Astrocyte of the cerebellum (primary cell): ENCODE data around the gene NANOS2.
"Not testable (repeated sequence)": the region's sequence is repeated elsewhere in the genome, so short reads cannot be mapped to it uniquely, and the experiment has no call there.

Experiments
- DNase-seq: peaks from one replicate; pipeline ENCODE4 v3.0.0-alpha.2; 2011; ENCODE audit warnings: low read depth
- H3K4me3 ChIP-seq: 2 replicates; pipeline ENCODE4 v1.5.1; 2011; ENCODE audit warnings: mild to moderate bottlenecking, low read depth, low read length, moderate library complexity
- in situ Hi-C: cut with HindIII; loops from 2 replicates; pipeline ENCODE4 v1.10.0; 2017; ENCODE audit warnings: low sequenced_read_pairs
- TF ChIP-seq, protein P1 (sequence below): IDR thresholded peaks from 2 replicates; pipeline ENCODE4 v1.5.1; 2012; ENCODE audit warnings: low read length, low read depth, moderate library complexity, mild to moderate bottlenecking; ENCODE audit errors: missing control alignments

The NANOS2 gene

DNA sequence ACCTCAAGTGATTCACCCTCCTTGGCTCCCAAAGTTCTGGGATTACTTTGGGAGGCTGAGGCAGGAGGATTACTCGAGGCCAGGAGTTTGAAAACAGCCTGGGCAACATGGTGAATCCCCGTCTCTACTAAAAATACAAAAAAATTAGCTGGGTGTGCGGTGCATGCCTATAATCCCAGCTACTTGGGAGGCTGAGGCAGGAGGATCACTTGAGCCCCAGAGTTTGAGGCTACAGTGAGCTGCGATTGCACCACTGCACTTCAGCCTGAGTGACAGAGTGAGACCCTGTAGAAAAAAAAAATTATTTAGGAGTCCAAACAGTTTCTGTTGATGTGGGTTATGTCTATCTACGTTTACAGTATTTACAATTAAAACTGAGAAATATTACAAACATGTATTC is 43.8 kb downstream of the NANOS2 start:
- no peak overlapping the region for H3K4me3 ChIP-seq
- in situ Hi-C loops = no loop called here
- TF ChIP-seq, protein P1, sequence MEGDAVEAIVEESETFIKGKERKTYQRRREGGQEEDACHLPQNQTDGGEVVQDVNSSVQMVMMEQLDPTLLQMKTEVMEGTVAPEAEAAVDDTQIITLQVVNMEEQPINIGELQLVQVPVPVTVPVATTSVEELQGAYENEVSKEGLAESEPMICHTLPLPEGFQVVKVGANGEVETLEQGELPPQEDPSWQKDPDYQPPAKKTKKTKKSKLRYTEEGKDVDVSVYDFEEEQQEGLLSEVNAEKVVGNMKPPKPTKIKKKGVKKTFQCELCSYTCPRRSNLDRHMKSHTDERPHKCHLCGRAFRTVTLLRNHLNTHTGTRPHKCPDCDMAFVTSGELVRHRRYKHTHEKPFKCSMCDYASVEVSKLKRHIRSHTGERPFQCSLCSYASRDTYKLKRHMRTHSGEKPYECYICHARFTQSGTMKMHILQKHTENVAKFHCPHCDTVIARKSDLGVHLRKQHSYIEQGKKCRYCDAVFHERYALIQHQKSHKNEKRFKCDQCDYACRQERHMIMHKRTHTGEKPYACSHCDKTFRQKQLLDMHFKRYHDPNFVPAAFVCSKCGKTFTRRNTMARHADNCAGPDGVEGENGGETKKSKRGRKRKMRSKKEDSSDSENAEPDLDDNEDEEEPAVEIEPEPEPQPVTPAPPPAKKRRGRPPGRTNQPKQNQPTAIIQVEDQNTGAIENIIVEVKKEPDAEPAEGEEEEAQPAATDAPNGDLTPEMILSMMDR = no peak
- DNase-seq = no peak

DNA sequence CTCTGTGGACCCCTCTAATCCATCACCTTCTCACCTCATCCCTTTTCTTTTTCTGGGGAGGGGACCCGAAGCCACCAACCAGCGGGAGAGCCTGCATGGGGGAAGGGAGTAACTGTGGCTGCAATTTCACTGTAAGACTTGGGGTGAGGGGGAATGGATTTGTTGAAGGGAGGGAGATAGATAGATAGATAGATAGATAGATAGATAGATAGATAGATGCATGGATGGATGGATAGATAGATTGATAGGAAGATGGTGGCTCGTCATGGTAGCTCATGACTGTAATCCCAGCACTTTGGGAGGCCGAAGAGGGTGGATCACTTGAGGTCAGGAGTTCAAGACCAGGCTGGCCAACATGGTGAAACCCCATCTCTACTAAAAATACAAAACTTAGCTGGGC is 47.3 kb downstream of the NANOS2 start:
- not testable (repeated sequence) for DNase-seq, H3K4me3 ChIP-seq
- in situ Hi-C loops = loop anchor here (5.0 kb wide), 1 partner anchor 60 kb away; no protein-coding TSS in a partner anchor

DNA sequence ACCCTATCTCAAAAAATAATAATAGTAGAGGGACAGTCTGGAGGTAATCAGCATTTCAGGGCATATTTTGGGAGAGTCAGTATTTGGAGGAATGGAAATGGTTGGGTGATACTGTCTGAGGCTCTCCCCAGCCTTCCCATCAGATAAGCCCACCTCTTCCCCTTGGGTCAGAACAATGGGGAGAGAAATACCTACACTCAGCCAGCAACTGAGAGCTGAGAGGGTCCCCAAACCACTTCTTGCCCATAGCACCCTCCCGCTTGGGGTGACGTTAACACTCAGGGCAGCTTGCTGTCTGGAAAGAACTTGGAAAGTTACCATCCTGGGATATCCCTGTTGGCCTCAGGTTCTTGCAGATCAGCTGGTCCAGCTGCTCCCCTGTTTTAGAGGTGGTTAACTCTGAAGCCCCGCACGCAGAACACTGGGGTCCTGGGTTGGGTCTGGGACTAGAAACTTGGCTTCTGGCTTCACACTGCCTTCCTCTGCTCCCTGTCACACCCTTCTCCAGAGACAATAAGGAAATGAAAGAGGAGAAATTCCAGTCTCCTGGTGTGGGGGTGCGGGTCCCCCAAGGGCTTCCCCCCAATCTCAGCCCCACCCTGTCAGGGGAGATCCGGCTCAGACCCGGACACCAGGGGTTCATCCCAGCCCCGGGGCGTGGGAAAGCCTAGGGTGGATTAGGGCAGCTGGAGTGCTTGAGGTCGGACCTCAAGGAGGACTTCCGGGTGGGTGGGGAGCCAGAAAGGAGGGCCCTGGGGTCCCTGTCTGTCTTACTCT is 48.0 kb downstream of the NANOS2 start:
- TF ChIP-seq, protein P1 = no peak
- no peak for DNase-seq
- no peak overlapping the region for H3K4me3 ChIP-seq
- in situ Hi-C loops = loop anchor here (5.0 kb wide), 1 partner anchor 61 kb away; no protein-coding TSS in a partner anchor

DNA sequence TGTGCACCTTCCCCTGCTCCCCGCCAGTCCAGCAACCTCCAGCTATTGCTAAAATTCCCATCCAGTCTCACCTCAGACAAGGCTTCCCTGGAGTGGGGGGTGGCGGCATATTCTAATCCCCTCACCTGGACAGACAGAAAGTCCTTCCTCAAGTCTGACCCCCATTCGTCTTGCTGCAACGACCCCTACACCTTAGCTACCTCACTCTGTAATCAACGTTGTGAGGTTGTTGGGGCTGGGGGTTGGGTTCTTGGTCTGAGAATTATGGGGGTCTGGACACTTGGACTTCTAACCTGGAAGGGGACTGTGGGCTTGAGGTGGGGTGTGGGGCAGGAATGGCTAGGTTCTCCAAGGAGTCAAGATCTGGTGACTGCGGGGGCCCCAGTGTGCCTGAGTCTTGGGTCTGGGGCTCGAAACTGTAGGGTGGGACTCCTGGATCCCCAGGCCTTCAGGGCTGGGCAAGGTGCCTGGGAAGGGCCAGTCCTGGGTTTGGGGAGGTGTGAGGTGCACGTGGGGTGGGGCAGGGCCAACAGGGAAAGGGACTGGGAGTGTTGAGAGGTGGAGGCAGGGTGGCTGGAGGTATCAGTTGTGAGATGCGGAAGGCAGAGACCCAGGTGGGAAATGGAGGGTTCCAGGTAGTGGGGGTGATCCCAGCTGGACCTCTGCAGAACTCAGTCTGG is 49.2 kb downstream of the NANOS2 start:
- DNase-seq = no peak
- in situ Hi-C loops = loop anchor here (5.0 kb wide), 1 partner anchor 62 kb away; no protein-coding TSS in a partner anchor
- no peak overlapping the region for H3K4me3 ChIP-seq
- TF ChIP-seq, protein P1 = no peak

DNA sequence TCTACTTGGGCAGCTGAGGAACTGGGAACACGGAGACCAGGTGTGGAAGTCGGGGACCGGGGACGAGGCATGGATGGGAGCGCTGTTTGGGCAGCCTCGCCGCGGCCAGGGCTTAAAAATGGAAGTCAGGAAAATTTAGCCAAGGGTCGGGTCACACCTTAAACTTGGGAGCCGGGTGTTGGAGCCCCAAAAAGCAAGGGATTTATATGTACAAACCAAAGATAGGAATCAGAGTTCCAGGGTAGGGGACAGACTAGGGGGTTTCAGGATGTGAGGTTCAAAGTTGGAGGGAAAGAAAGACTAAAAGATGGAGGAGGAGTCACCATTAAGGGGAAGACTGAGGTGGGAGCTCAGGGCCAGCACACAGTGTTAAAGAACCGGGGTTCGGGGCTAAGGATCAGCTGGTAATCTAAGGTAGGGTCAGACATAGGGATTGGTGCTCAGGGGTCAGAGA is 49.9 kb downstream of the NANOS2 start:
- H3K4me3 ChIP-seq = no peak overlapping the region
- in situ Hi-C loops = loop anchor here (5.0 kb wide), 1 partner anchor 63 kb away; no protein-coding TSS in a partner anchor

DNA sequence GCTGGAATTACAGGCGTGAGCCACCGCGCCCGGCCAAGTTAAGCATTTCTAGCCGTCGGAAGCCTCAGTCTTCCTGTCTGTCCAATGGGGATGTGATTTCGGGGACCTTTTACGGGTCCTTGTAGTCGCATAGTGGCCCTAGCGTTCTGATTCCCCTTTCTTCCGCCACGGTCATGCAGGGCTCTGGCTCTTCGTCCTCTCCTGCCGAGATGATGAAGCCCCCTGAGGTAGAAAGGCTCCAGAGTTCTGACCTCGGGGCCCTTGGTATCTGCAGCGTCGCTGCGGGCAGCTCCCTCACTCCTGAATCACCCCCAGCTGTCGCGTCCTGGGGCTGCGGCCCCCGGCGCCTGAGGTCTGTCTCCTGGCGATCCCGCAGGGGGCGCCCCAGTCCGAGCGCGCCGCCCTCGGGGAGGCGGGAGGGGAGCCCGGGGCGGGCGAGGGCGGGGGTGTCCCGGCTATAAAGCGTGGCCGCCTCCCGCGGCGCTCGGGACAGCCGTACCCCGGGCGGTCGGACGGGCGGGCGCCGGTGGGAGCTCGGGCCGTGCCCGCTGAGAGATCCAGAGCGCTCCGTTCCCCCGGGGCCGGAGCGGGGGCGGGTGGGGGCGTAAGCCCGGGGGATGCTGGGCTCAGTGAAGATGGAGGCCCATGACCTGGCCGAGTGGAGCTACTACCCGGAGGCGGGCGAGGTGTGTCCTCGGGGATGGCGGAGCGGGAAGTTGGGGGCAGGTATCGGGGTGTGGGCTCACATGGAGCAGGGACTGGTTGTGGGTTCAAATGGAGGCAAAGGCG is 50.5 kb downstream of the NANOS2 start, which contains the start of gene FOXA3:
Gene FOXA3, plus strand, starts transcription at position 487 of the 789 bp plus-strand sequence. Its CDS starts 131 bp downstream, at position 618.
- no peak for DNase-seq
- TF ChIP-seq, protein P1 = peak; percentile 39
- in situ Hi-C loops = no loop called here

More for the DNA sequence above, 49.9 kb downstream of the NANOS2 start:
- no peak for DNase-seq
- TF ChIP-seq, protein P1 = no peak

More for the DNA sequence above, 50.5 kb downstream of the NANOS2 start, which contains the start of gene FOXA3:
- H3K4me3 ChIP-seq = peak within 1 kb of the TSS; percentile 63
